ENCODE data around the gene RREB1. TPM values are rescaled to one million over a fixed set of nuclear protein-coding genes. Genes with fewer than 3 reads are reported as not detected.

The RREB1 gene
- polyA plus RNA-seq, 1 donor, result 18.1 TPM

DNA sequence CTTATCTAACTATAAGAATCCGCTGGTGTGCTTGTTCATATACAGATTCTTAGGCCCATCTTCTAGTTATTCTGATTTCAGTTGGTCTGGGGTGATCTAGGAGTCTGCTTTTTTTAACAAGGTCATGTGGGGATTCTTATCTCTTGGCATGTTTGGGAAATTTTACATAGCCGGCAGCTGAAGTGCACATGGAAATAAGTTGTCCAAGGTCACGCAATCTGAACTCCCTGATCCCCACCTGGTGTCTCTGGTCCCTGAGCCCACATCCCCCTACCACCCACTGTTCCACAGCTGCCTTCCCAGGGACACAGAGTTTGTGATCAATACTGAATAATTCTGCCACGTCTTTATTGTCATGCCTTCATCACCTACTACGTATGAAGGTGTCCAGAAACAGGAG, 114.4 kb downstream of the RREB1 start:
- DNase-seq (ENCODE audit: low read depth), result no peak

DNA sequence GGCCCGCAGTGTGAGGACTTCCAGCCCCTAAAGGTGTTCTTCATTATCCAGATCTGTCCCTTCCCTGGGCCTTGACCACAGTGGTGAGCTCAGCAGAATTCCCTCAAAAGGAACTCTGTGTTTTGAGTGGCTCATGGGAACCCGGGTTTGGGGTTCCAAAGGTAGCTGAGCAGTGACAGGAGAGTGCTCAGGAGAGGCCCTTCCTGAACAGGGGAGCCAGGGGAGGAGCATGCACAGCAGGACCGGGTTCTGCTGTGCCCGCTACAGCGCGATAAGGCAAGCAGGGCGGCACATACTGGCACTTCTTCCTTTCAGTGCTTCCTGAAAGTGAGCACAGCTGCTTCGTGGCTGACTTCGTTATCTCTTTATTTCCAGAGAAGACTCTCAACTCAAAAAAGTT, 117.0 kb downstream of the RREB1 start:
- DNase-seq (ENCODE audit: low read depth), result no peak

DNA sequence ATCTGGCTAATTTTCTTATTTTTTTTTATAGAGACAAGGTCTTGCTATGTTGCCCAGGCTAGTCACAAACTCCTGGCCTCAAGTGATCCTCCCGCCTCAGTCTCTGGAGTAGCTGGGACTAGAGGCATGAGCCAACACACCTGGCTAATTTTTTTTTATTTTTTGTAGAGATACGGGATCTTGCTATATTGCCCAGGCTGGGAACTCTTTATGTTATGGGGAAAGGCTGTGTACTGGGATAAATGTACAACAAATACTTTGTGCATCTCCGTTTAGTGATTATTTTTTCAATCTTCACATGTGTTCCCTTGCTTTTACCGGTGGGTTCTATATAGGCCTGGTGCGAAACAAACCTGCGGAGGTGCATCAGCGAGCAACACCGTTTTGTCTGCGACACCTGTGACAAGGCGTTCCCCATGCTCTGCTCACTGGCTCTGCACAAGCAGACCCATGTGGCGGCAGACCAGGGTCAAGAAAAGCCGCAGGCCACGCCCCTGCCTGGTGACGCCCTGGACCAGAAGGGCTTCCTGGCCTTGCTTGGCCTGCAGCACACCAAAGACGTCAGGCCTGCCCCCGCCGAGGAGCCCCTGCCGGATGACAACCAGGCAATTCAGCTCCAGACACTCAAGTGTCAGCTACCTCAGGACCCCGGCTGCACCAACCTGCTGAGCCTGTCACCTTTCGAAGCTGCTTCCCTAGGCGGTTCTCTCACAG, 121.1 kb downstream of the RREB1 start:
- no peak for DNase-seq (ENCODE audit: low read depth)

DNA sequence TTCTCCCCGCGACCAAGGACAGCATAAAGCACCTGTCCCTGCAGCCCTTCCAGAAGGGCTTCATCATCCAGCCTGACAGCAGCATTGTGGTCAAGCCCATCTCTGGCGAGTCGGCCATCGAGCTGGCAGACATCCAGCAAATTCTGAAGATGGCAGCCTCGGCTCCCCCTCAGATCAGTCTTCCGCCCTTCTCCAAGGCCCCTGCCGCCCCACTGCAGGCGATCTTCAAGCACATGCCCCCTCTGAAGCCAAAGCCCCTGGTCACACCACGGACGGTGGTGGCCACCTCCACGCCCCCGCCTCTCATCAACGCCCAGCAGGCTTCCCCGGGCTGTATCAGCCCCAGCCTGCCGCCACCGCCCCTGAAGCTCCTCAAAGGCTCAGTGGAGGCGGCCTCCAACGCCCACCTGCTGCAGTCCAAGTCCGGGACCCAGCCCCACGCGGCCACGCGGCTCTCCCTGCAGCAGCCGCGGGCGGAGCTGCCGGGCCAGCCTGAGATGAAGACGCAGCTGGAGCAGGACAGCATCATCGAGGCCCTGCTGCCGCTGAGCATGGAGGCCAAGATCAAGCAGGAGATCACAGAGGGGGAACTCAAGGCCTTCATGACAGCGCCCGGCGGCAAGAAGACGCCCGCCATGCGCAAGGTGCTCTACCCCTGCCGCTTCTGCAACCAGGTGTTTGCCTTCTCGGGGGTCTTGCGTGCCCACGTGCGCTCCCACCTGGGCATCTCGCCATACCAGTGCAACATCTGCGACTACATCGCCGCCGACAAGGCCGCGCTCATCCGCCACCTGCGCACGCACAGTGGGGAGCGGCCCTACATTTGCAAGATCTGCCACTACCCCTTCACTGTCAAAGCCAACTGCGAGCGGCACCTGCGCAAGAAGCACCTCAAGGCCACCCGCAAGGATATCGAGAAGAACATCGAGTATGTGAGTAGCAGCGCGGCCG, 121.9 kb downstream of the RREB1 start:
- DNase-seq (ENCODE audit: low read depth), result no peak

DNA sequence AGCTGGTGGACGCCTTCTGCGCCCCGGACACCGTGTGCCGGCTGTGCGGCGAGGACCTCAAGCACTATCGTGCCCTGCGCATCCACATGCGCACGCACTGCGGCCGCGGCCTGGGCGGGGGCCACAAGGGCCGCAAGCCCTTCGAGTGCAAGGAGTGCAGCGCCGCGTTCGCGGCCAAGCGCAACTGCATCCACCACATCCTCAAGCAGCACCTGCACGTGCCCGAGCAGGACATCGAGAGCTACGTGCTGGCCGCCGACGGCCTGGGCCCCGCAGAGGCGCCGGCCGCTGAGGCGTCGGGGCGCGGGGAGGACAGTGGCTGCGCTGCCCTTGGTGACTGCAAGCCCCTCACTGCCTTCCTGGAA, 122.5 kb downstream of the RREB1 start:
- DNase-seq (ENCODE audit: low read depth), result no peak

DNA sequence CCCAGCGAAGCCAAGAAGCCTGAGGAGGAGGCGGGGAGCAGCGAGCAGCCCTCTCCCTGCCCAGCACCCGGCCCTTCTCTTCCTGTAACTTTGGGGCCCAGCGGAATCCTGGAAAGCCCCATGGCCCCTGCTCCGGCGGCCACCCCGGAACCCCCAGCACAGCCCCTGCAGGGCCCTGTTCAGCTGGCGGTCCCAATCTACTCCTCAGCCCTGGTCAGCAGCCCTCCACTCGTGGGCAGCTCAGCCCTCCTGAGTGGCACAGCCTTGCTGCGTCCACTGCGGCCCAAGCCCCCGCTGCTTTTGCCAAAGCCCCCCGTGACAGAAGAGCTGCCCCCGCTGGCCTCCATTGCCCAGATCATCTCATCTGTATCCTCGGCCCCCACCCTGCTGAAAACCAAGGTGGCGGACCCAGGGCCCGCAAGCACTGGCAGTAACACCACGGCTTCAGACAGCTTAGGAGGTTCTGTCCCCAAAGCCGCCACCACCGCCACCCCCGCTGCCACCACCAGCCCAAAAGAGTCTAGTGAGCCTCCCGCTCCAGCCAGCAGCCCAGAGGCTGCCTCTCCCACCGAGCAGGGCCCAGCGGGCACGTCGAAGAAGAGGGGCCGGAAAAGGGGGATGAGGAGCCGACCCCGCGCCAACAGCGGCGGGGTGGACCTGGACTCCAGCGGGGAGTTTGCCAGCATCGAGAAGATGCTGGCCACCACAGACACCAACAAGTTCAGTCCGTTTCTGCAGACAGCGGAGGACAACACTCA, 123.4 kb downstream of the RREB1 start:
- DNase-seq (ENCODE audit: low read depth), result no peak

DNA sequence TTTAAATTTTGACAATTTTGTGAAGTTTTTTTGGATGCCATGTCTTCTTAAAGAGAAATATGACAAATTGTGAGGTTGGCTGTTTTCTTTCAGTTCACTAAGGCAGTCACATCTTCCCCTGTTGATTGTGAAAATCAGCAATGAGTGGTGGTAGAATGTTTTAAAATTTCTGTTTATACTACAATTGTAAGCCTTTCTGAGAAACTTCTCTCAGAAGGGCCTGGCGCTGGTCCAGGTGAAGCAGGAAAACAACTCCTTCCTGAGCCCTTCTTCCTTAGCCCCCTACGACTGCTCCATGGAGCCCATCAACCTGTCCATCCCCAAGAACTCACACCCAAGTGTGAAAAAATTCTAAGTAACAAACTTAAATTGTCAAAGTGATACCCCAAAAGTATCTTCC, 124.6 kb downstream of the RREB1 start:
- DNase-seq (ENCODE audit: low read depth), result no peak

DNA sequence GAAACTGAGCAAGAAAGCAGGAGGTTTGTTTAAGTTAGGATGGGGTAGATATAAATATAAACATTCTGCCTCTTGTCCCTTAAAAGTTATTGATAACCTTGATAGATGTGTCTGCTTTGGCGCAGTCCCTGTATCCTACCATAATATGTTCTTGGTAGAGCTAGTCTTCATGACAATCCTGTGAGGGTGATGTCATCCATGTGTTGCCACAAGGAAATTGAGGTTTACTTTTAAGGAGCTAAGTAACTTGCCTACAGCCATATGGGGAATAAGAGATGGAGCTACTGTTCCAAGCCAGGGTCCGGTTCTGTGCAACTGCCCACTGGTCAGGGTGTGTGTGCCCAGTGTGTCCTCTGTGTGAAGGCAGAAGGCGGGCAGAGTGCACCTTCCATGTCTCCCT, 126.8 kb downstream of the RREB1 start:
- no peak for DNase-seq (ENCODE audit: low read depth)

DNA sequence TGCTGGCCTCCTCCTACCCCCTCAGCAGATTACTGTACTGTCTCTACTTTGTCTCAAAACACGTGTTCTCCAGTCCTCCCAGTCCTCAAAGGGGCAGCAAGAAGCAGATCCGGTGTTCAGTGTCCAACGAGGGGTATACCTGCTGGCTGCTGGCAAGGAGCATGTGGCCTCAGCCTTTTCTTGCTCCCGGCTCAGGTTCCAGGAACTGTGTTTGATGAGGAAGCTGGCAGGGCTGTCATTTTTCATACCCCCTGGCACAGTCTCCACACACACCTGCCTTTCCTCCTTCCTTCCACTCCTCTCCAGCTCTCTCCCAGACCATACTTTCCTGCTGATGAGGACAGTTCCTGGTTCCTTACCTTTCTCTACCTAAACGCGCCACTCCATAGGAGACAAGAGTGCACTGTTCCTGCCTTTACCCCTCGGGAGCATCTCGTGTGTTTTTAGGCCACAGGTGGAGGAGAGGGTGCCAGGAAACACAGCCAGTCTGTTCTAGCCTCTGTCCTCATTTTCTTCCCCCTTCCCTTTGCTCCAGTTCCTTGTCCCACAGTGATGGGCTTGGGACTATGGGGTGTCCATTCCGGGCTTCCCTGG, 128.0 kb downstream of the RREB1 start:
- no peak for DNase-seq (ENCODE audit: low read depth)

DNA sequence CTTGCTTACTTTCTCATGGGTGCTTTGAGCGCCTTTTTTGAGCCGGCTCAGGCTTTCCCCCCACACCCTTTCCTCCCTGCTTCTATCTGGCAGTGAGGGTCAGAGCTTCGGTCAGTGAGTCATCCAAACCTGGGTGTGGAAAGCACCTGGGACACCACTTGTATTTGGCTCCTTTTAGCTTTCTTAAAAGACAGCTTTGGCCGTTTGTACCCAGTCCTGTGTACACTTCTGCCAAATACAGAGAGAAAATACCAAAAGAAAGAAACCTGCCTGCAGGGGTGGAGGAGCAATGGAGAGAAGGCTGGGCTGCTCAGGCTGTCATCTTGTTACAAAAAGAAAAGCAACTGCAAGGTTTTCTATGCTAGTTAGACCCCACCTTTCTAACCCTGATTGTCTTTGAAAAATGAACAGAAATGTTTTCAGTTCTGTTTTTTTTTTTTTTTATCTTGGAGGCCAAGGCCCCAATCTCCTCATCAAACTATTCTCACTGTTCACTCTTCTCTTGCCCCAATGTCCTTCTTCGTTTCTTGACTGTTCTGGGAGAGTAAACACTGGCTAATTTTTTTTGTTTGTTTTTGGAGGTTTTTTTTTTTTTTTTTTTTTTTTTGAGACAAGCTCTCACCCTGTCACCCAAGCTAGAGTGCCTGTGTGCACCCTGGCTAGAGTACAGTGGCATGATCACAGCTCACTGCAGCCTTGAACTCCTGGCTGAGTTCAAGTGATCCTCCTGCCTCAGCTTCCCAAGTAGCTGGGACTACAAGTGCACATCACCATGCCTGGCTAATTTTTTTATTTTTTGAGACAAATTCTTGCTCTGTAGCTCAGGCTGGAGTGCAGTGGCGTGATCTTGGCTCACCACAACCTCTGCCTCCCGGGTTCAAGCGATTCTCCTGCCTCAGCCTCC, 128.8 kb downstream of the RREB1 start:
- DNase-seq (ENCODE audit: low read depth), result no peak

DNA sequence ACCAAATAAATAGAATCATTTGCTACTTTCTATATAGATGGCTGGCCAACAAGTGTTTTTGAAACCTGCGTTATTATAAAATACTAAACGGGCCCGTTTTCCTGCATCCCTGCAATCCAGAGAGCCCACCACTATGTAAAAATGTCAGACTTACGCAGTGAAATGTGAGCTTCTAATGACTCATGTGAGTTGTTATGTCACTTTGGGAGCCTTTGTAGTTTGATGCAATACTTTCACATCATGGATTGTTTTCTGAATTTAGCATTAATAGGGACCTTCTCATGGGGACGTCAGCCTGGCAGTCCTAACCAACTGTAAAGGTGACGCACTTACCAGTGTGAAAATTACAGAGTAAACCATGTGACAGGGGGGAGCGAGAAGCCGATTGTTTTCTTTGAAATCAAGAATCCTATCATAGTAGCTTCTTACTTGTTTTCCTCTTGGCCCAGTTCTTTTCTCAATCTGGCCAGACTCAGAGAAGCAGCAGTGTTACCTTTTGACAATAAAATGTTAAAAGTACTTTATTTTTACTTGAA, 130.0 kb downstream of the RREB1 start:
- DNase-seq (ENCODE audit: low read depth), result no peak

DNA sequence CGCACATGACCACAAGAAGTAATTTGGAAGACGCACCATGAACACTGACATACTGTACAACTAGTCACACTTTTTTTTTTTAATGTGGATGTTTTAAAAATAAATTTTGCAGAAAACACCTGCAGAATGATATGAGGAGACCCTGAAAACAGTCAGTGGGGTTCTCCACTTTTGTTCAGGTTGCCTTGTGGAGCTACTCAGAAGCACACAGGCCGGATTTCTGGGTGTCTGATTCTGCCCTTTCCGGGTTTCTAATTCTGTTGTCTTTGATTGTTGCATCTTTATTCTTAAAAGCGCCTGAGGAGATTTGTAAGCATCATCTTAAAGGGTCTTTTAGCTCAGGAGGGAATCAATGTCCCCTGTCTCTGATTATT, 130.8 kb downstream of the RREB1 start:
- no peak for DNase-seq (ENCODE audit: low read depth)

DNA sequence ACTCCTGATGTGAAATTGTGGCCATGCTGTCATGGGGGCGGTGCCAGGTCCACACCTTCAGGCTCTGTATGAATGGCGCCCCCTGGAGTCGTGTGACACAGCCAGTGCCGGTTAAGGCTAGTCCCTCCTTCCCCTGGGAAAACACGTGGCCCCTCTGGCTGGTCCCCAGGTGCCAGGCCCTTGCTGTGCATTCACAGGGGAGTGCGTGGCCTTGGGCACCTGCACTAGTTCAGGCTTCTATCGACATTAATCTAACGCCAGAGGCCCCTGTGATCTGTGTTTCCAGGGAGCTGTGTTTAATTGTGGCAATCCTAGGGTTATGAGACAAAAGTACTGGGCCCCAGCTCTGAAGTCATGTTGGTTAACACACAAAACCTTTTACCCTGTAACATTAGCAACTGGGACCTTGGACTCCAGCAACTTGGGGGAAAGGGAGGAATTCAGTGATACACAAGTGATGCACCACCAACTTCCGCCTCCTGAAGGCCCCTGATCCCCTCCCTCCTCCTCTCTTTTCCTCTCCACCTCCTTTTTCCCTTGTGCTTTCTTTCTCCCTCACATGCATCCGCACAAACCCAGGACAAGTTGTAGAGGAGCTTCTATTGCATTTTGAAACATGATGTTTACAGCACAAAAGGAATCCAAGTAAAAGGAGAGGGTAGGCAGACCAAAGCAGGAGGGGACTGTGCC, 131.3 kb downstream of the RREB1 start:
- no peak for DNase-seq (ENCODE audit: low read depth)

DNA sequence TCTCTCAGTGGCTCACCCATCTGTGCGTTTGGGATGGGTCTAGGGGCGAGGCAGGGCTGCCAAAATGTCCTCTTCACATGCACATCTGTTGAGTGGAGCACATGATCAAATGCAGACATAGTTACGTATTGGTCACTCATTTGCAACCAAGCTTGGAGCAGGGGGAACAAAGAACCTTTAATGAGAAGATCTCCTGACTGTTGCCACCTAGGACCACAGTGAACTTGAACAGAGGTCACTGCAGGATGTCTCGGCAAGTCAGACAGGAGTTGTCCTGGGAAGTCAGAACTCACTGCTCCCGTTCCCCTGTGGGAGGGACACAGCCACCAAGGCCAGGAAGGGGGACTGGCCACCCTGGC, 131.8 kb downstream of the RREB1 start:
- no peak for DNase-seq (ENCODE audit: low read depth)

DNA sequence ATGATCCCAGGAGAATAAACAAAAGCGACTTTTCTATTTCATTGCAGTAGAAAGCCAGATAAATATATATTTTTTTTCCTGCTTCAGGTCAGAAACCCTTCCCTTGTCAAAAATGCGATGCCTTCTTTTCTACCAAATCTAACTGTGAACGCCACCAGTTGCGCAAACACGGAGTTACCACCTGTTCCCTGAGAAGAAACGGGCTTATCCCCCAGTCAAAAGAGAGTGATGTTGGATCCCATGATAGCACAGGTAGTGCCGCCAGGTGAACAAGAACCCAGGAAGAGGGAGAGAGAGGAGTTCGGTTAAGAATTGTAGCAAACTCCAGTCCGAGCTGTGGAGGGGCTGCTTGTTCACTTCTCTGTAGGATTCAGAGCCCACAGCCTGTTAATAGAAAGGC, 132.6 kb downstream of the RREB1 start:
- DNase-seq (ENCODE audit: low read depth), result no peak

DNA sequence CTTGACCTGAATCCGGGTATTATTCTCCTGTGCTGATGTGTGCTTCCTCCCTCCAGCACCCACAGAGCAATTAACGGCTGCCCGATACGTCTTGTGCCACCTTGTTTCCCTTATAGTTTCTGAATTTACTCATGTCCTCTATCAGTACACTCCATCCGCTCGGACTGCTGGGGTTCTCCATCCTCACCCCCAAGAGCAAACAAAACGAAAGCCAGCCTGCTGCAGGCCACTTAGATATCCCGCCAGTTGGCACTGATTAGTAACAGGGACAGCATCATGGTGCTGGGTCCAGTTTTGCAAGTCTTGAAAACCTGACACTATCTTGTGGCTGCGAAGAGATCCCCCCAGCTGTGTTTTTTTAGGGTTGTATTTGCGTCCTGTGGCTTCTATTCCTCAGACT, 133.4 kb downstream of the RREB1 start:
- no peak for DNase-seq (ENCODE audit: low read depth)

DNA sequence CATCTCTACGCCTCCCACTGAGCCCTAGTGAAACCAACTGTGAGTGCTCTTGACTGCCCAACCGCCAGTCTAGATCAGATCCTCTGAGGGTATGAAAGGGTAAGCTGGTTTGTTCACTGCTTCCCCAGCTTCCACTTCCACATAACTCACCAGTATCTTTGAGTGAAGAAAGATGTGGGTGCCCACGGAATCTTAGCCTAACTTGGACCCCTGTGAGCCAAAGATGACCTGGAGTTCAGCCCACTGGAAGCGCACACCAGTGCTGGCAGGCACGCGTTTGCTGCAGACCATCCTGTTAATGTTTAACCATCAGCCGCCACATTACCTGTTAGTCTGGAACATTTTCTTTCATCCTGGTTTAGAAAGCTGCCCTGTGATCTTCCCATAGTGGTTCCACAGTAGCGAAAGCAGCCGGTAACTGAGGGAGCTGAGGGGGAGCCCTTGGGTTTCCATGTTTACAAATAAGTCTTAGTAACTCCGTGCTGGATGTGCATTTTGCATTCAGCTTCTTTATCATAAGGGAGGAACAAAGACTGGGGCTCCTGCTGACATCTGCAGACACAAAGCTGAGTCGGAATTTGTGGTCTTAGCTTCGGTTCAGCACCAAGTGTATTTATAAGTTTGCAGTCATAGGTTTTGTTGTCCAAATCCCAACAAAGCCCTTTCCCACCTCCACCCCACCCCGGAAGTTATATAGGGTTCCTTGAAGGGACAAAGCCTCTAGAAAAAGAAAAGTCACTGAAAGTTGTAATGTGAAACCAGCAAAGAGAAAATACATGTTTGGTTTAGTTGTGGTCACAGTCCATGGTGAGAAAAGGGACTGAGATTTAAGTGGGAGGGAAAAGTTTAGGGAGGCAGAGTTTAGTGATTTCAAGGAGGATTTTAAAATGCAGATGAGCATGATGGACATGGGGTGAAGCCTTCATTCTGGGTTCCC, 134.2 kb downstream of the RREB1 start:
- DNase-seq (ENCODE audit: low read depth), result no peak

DNA sequence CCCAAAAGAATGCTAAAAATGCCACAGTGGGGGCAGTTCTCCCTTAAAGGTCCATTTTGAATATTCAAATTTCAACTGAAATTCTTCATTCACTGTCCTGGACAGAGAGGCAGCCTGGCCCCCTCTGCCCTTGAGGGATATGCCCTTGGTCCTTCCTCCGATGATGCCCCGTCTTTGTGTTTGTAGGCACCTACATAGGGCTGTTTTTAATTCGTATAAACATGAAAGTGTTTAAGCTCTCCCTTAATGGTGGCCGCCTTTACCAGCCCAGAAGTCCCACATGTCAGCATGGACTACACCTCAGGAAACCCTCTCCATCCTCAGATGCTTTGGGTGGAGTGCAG, 135.0 kb downstream of the RREB1 start:
- no peak for DNase-seq (ENCODE audit: low read depth)
